Measurements from ENCODE around the gene RYR3.

Gene RYR3

DNA sequence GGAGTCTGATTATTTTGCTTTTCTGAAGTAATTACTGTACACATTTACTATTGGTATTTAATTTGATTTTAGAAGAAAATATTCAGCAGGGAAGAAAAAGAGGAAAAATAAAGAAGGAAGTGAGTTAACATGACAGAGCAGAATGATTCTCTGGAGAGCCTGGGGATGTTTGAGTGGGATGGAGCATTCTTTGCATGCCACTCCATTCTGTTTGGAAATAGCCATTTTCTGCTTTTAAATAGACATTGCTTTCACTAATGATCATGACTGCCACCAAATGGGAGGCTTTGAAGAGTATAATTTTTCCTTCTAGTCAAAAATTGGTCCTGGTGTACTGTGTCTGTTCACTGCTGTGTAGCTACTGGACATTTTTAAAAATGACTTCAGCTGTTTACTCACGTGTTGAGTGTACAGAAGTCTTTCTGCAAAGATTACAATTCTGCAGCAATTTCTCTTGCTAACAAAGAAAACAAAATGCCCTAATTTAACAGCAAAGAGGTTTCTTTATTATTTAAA, 196.1 kb downstream of the RYR3 start:
- Histone ChIP-seq H3K4me3 (ENCODE audit: low read length) (no peak overlapping the region), H3F3A (ENCODE audit: control insufficient read depth, insufficient read depth) (no peaks in the 10 kb centered on the region), H3K79me2 (ENCODE audit: control insufficient read depth, low read length) (no peaks in the 10 kb centered on the region), H3K27ac (ENCODE audit: low read depth, low read length) (no peak overlapping the region), H3K9me2 (replicated peaks; ENCODE audit: control insufficient read depth, low read length) (no peaks in the 10 kb centered on the region), H3K36me3 (ENCODE audit: control insufficient read depth, low read length) (no peaks in the 10 kb centered on the region), H3K27me3 (ENCODE audit: control insufficient read depth, low read length) (no peaks in the 10 kb centered on the region), H3K9me3 (ENCODE audit: control insufficient read depth, insufficient read depth, low read length) (no peaks in the 10 kb centered on the region), H3K4me1 (ENCODE audit: control insufficient read depth, low read length) (no peaks in the 10 kb centered on the region), H3K4me2 (ENCODE audit: low read length) (no peak overlapping the region), H4K20me1 (ENCODE audit: control insufficient read depth, insufficient read depth, low read depth, low read length) (no peaks in the 10 kb centered on the region)
- TF ChIP-seq EZH2phosphoT487 (IDR thresholded peaks at IDR 0.05; ENCODE audit: borderline replicate concordance, low read length) = no peak
- TF ChIP-seq, protein P1, sequence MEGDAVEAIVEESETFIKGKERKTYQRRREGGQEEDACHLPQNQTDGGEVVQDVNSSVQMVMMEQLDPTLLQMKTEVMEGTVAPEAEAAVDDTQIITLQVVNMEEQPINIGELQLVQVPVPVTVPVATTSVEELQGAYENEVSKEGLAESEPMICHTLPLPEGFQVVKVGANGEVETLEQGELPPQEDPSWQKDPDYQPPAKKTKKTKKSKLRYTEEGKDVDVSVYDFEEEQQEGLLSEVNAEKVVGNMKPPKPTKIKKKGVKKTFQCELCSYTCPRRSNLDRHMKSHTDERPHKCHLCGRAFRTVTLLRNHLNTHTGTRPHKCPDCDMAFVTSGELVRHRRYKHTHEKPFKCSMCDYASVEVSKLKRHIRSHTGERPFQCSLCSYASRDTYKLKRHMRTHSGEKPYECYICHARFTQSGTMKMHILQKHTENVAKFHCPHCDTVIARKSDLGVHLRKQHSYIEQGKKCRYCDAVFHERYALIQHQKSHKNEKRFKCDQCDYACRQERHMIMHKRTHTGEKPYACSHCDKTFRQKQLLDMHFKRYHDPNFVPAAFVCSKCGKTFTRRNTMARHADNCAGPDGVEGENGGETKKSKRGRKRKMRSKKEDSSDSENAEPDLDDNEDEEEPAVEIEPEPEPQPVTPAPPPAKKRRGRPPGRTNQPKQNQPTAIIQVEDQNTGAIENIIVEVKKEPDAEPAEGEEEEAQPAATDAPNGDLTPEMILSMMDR (IDR thresholded peaks at IDR 0.05; ENCODE audit: low read depth, low read length, poor library complexity, severe bottlenecking) = no peak

DNA sequence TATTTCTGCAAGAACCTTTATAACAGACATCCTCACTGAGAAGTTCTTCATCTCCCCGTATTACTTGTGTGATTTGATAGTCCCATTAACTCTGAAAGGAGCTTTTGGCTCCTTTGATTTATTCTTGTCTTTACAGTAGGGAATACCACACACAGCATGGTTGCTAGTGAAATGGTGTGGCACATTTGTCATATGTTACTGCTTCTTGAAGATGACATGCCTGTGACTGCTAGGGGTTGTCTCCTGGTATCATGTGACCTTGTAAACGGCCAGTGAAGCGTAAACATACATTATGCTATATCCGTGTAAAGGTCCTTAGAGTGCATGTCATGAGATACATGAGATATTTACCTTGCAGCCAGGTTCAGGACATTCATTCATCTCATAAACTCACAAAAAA, 197.9 kb downstream of the RYR3 start:
- no peak overlapping the region for H3K27ac ChIP-seq (ENCODE audit: low read depth, low read length)
- no peak for TF ChIP-seq EZH2phosphoT487 (IDR thresholded peaks at IDR 0.05; ENCODE audit: borderline replicate concordance, low read length)
- TF ChIP-seq, protein P1 (IDR thresholded peaks at IDR 0.05; ENCODE audit: low read depth, low read length, poor library complexity, severe bottlenecking) = no peak
- no peaks in the 10 kb centered on the region for H3K4me1 ChIP-seq (ENCODE audit: control insufficient read depth, low read length)
- no peaks in the 10 kb centered on the region for H4K20me1 ChIP-seq (ENCODE audit: control insufficient read depth, insufficient read depth, low read depth, low read length)
- H3K9me3 ChIP-seq (ENCODE audit: control insufficient read depth, insufficient read depth, low read length) = no peaks in the 10 kb centered on the region
- H3K27me3 ChIP-seq (ENCODE audit: control insufficient read depth, low read length) = 0 out of 2 replicates have a peak, but pooled peaks cover 3% of the 10 kb centered on the region
- no peak overlapping the region for H3K4me2 ChIP-seq (ENCODE audit: low read length)
- H3K9me2 ChIP-seq (replicated peaks; ENCODE audit: control insufficient read depth, low read length) = no peaks in the 10 kb centered on the region
- no peaks in the 10 kb centered on the region for H3K36me3 ChIP-seq (ENCODE audit: control insufficient read depth, low read length)
- no peaks in the 10 kb centered on the region for H3F3A ChIP-seq (ENCODE audit: control insufficient read depth, insufficient read depth)
- H3K4me3 ChIP-seq (ENCODE audit: low read length) = no peak overlapping the region
- no peaks in the 10 kb centered on the region for H3K79me2 ChIP-seq (ENCODE audit: control insufficient read depth, low read length)

DNA sequence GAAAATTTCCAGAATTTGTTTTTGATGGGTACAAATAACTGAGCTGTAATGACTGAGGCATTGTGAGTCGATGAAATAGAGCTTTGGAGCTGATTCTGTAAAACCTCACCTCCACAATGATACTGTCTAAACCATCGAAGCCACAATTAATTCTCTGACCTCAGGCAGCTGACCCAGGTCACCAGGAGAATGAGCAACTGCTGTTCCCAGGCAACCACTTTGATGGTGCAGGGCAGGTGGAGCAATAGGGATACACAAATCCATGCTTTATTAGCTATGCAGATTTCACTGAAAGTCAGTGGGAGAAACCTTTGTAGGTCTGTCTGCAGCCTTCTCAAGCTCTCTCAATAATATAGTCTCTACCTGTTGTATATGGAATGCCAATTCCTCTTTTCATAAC, 204.4 kb downstream of the RYR3 start:
- H3F3A ChIP-seq (ENCODE audit: control insufficient read depth, insufficient read depth) = no peaks in the 10 kb centered on the region
- no peaks in the 10 kb centered on the region for H4K20me1 ChIP-seq (ENCODE audit: control insufficient read depth, insufficient read depth, low read depth, low read length)
- H3K4me2 ChIP-seq (ENCODE audit: low read length) = no peak overlapping the region
- TF ChIP-seq EZH2phosphoT487 (IDR thresholded peaks at IDR 0.05; ENCODE audit: borderline replicate concordance, low read length) = no peak
- TF ChIP-seq, protein P1 (IDR thresholded peaks at IDR 0.05; ENCODE audit: low read depth, low read length, poor library complexity, severe bottlenecking) = no peak
- no peaks in the 10 kb centered on the region for H3K36me3 ChIP-seq (ENCODE audit: control insufficient read depth, low read length)
- H3K27me3 ChIP-seq (ENCODE audit: control insufficient read depth, low read length) = 0 out of 2 replicates have a peak, but pooled peaks cover 3% of the 10 kb centered on the region
- no peak overlapping the region for H3K27ac ChIP-seq (ENCODE audit: low read depth, low read length)
- no peaks in the 10 kb centered on the region for H3K9me3 ChIP-seq (ENCODE audit: control insufficient read depth, insufficient read depth, low read length)
- no peaks in the 10 kb centered on the region for H3K4me1 ChIP-seq (ENCODE audit: control insufficient read depth, low read length)
- H3K79me2 ChIP-seq (ENCODE audit: control insufficient read depth, low read length) = no peaks in the 10 kb centered on the region
- H3K9me2 ChIP-seq (replicated peaks; ENCODE audit: control insufficient read depth, low read length) = no peaks in the 10 kb centered on the region
- no peak overlapping the region for H3K4me3 ChIP-seq (ENCODE audit: low read length)

Measured in DOHH2 (cell line).